Activated naive CD4-positive, alpha-beta T cell treated with anti-CD3 and anti-CD28 coated beads, Interleukin-2, amount 50 U/mL, for 72 hours (primary cell): ENCODE measurements around the gene ADAM33. TPM values are rescaled to one million over a fixed set of nuclear protein-coding genes. Genes with fewer than 3 reads are reported as not detected.
A peak's percentile ranks its signal among the peaks of the same experiment; 100 is the strongest.

Experiments
- ATAC-seq, 2 donors: fragments of 150-1000 bp; cut with Tn5 transposase; 2 replicates each; pipeline ENCODE4 v1.10.0; 2021; ENCODE audit warnings: mild to moderate bottlenecking in 2 of 2, moderate library complexity in 2 of 2
- DNase-seq, 2 donors: peaks; one replicate each; pipeline ENCODE4 v3.0.0; 2021 to 2022; ENCODE audit warnings: low spot score in 2 of 2
- H3K27ac Mint-ChIP-seq, 2 donors: one replicate each; pipeline ENCODE4 v1.8.0; 2022; ENCODE audit warnings: mild to moderate bottlenecking in 2 of 2, mixed read lengths in 2 of 2
- H3K36me3 Mint-ChIP-seq, 2 donors: one replicate each; pipeline ENCODE4 v1.8.0; 2022; ENCODE audit warnings: mixed read lengths in 2 of 2
- H3K9me3 Mint-ChIP-seq, 2 donors: one replicate each; pipeline ENCODE4 v1.8.0; 2022; ENCODE audit warnings: mixed read lengths in 2 of 2
- total RNA-seq, 2 donors: library from RNA; stranded (reverse); gene quantifications; one replicate each; pipeline ENCODE4 v1.2.3, GENCODE V29; 2022

The ADAM33 gene
- not detected for total RNA-seq

DNA sequence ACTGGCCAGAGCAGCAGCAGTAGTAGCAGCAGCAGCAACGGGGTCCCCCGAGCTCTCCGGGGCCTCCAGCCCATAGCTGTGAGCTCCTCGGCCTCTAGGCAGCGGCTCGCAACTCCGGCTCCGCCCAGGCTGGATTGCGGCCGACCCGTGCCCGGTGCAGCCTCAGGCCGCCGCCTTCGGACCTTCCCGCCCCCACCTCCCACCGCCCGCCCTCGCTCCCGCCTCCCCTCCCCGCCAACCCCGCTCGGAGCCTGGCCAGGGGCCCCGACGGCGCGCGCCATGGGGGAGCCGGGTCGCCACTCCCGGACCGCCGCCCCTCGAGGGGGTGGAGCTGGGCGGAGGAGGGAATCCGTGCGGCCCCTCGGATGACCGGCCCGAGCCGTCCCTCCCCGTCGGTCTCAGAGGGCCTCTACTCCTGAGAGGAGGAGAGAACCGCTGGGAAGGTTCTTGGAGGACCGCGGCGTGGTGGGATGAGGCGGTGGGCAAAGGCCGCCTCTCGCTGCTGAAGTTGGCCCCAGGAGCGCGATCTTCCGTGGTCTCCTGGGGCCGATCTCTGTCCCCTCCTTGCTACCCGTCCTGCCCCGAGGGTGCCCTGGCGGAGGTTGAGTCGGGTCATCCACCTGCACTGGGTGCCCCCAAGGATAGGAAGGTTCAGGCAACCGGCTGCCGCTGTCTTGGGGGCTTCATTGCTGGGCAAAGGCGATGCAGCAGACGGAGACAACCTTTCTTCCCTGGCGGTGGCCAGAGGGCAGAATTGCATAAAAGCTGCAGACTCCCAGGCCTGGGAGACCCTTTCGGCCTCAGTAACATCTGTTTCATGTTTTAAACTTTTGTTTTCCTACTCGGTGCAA is at the start of gene ADAM33:
Gene ADAM33 (minus strand): TSS at position 80 of the 851 bp plus-strand sequence. CDS start 6 bp downstream, at position 74.
- Mint-ChIP-seq H3K27ac (no peak within 1 kb of the TSS), H3K9me3 (no peaks in the 10 kb centered on the region), H3K36me3 (no peaks in the 10 kb centered on the region)
- ATAC-seq (no peak), DNase-seq (no peak)

- DNase-seq (no peak), ATAC-seq (peak in 1 of 2 donors; percentile 13)
- Mint-ChIP-seq H3K36me3 (no peaks in the 10 kb centered on the region), H3K9me3 (no peaks in the 10 kb centered on the region), H3K27ac (no peak overlapping the region)
Observed at GRCh38 chr20:3730803-3731672, 49.2 kb upstream of the ADAM33 start.

DNA sequence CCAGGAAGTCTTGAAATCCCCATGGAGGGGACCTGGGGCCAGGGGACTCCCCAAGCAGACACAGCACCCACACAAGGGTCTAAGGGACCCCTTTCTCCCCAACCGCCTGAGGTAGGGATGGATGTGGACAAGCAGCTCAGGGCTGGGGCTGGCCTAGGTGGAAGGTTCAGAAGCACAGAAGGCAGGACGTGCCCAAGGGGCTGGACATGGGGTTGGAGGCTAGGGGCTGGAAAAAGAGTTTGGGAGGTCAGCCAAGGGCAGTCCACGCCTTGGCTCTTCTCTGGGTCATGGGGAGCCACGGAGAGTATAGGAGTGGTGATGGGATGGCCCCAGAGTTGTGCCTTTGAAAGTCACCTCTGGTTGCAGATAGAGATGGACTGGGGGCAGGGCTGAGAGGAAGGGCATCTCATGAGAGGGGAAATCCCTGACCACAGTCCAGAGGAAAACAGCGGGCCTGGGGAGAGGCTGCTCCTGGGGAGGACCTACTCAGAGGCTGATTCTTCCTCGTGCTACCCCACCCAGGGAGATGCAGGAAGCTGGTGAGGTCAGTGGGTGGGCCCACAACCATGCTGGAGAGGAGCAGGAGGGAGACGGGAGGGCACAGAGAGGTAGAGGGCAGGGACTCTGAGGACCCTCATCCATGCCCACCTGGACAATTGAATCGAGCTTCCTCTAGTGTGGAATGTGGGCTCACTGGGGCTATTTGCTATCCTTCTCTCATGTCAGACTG is 48.2 kb upstream of the ADAM33 start:
- H3K9me3 Mint-ChIP-seq: no peaks in the 10 kb centered on the region
- ATAC-seq (peak in 1 of 2 donors; percentile 28), DNase-seq (no peak)
- H3K27ac Mint-ChIP-seq: no peak overlapping the region
- H3K36me3 Mint-ChIP-seq: no peaks in the 10 kb centered on the region

GRCh38 chr20:3729378-3729777 is 47.6 kb upstream of the ADAM33 start:
- no peaks in the 10 kb centered on the region for H3K9me3 Mint-ChIP-seq
- DNase-seq (no peak), ATAC-seq (no peak)
- H3K27ac Mint-ChIP-seq: no peak overlapping the region
- no peaks in the 10 kb centered on the region for H3K36me3 Mint-ChIP-seq

- no peak for ATAC-seq
- no peak for DNase-seq
- H3K36me3 Mint-ChIP-seq: no peaks in the 10 kb centered on the region
- no peak overlapping the region for H3K27ac Mint-ChIP-seq
- H3K9me3 Mint-ChIP-seq: no peaks in the 10 kb centered on the region
Observed at GRCh38 chr20:3728876-3729275, 47.1 kb upstream of the ADAM33 start.

GRCh38 chr20:3728354-3728753 is 46.5 kb upstream of the ADAM33 start:
- no peak overlapping the region for H3K27ac Mint-ChIP-seq
- H3K36me3 Mint-ChIP-seq: no peaks in the 10 kb centered on the region
- ATAC-seq: no peak
- H3K9me3 Mint-ChIP-seq: no peaks in the 10 kb centered on the region
- no peak for DNase-seq

- no peak for ATAC-seq
Observed at GRCh38 chr20:3727401-3728021, 45.7 kb upstream of the ADAM33 start.

DNA sequence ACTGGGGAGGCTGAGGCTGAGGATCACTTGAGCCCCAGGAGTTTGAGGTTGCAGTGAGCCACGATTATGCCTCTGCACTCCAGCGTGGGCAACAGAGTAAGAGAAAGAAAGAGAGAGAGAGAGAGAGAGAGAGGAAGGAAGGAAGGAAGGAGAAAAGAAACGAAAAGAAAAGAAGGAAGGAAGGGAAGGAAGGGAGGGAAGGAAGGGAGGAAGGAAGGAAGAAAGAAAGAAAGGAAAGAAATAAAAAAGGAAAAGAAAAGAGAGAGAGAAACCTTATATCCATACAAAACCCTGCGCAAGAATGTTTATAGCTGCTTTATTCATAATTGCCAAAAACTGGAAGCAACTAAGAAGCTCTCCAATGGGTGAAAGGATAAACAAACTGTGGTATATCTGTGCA is 42.5 kb upstream of the ADAM33 start:
- ATAC-seq (no peak), DNase-seq (no peak)
- Mint-ChIP-seq H3K27ac (peak overlapping the region in 1 of 2 donors; percentile 47), H3K9me3 (no peaks in the 10 kb centered on the region), H3K36me3 (no peaks in the 10 kb centered on the region)

More at GRCh38 chr20:3727401-3728021, 45.7 kb upstream of the ADAM33 start:
- no peaks in the 10 kb centered on the region for H3K9me3 Mint-ChIP-seq
- H3K36me3 Mint-ChIP-seq: no peaks in the 10 kb centered on the region
- DNase-seq: no peak
- no peak overlapping the region for H3K27ac Mint-ChIP-seq

- no peaks in the 10 kb centered on the region for H3K9me3 Mint-ChIP-seq
- DNase-seq (no peak), ATAC-seq (no peak)
- H3K27ac Mint-ChIP-seq: no peak overlapping the region
- no peaks in the 10 kb centered on the region for H3K36me3 Mint-ChIP-seq
Observed at GRCh38 chr20:3723284-3723683, 41.5 kb upstream of the ADAM33 start.

- no peak for ATAC-seq
- H3K27ac Mint-ChIP-seq: no peak overlapping the region
Observed at GRCh38 chr20:3721912-3722311, 40.1 kb upstream of the ADAM33 start.

DNA sequence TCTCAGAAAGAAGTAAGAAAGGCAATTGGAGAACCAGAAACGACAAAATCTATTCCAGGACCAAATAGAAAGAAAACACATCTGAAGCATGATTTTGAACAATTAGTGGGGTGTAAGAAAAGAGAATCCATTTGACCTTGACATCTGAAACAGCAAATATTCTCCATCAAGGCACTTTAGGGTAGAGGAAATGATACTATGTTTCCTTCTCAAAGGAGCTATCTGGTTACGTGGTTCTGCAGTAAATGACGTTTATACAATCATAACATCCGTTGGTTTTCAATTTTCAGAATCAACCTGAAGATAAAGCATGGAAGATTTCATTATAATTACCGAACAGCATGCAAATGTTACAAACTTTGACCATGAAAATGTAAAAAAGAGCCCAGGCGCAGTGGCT is 38.8 kb upstream of the ADAM33 start:
- no peak overlapping the region for H3K27ac Mint-ChIP-seq
- H3K36me3 Mint-ChIP-seq: no peaks in the 10 kb centered on the region
- ATAC-seq (no peak), DNase-seq (no peak)
- H3K9me3 Mint-ChIP-seq: no peaks in the 10 kb centered on the region

More at GRCh38 chr20:3721912-3722311, 40.1 kb upstream of the ADAM33 start:
- Mint-ChIP-seq H3K9me3 (no peaks in the 10 kb centered on the region), H3K36me3 (no peaks in the 10 kb centered on the region)
- DNase-seq: no peak

DNA sequence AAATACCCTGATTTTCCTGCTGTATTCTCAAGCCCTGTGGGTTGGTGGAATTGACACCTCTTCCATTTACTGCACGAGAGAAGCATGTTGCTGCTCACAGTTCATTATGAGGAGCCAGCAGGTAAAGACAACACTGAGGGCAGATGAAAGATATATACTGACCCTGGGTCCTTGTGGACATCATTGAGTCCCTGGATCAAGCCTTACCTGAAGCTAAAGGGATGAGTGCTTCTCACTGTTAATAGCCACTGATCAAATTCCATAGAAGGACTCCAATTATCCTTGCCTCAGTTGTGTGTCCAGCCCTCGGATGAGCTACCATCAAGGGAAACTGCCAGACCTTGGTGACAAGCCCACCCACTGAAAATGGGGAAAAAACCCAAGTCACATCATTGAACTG is 38.3 kb upstream of the ADAM33 start:
- Mint-ChIP-seq H3K9me3 (no peaks in the 10 kb centered on the region), H3K36me3 (no peaks in the 10 kb centered on the region), H3K27ac (no peak overlapping the region)
- ATAC-seq (no peak), DNase-seq (no peak)

GRCh38 chr20:3719046-3719445 is 37.2 kb upstream of the ADAM33 start:
- Mint-ChIP-seq H3K9me3 (no peaks in the 10 kb centered on the region), H3K27ac (no peak overlapping the region), H3K36me3 (no peaks in the 10 kb centered on the region)
- no peak for ATAC-seq
- no peak for DNase-seq

DNA sequence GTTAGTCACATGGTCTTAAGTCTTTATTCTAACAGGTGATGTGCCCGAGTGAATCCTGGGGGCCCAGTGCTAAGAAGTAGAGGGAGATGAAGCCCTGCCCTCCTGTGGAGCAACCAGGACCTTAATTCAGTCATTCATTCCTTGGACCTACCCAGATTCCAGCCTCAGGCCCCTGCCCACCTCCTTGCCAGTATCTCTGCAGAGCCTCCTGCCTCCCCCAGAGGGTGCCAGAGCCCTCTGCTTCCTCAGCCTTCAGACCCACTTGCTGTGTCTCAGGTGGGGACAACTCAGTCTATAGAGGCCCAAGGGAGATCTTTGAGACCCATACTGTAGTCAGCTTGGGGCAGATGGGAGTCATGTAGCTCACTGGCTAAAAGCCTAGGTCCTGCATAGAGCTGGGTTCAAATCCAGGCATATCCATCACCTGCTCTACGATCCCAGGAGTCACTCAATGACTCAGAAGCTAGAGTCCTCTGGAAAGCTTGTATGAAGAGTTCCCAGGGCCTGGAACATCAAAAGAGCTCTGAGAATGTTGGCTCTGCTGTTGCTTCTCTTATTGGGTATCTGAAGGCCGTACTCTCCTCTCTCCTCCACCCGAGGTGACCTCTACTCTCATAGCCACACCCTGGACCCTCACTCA is 34.5 kb upstream of the ADAM33 start:
- Mint-ChIP-seq H3K36me3 (no peaks in the 10 kb centered on the region), H3K9me3 (no peaks in the 10 kb centered on the region), H3K27ac (peak overlapping the region in 1 of 2 donors; percentile 52)
- ATAC-seq (peak; percentile 63 to 79), DNase-seq (peak in 1 of 2 donors; percentile 29)

GRCh38 chr20:3714092-3714491 is 32.3 kb upstream of the ADAM33 start:
- no peak overlapping the region for H3K27ac Mint-ChIP-seq
- H3K9me3 Mint-ChIP-seq: no peaks in the 10 kb centered on the region
- H3K36me3 Mint-ChIP-seq: no peaks in the 10 kb centered on the region
- no peak for DNase-seq
- ATAC-seq: no peak

DNA sequence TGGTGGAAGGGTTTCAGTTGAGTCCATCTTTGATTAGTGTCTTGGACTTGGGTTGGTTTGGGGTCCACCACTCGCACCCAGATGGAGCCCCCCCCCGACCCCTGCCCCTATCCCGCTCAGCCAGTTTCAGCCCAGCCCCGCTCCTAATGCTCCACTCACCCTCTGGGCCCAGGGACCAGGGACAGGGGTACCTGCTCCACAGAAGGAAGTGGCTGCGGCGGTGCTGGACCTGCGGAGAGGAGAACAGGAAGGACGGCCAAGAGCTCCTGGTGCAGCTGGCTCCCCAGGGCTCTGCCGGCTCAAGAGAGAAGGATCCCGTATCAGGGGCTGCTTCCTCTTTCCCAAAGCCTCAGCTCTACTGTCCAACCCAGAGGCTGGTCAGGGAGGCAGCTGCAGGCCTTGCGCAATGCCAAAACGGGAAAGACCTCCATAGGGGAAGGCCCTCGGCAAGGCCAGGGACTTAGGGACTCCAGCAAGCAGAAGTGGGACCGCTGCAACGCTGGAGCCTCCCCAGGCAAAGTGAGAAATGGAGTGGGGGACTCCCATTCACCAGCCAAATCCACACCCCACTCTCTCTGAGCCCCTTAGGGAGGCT is 30.6 kb upstream of the ADAM33 start, which contains the start of gene SIGLEC1:
Gene SIGLEC1 (minus strand): TSS at position 322 of the 595 bp plus-strand sequence. CDS start 5,472 bp downstream, outside the sequence.
- H3K36me3 Mint-ChIP-seq: no peaks in the 10 kb centered on the region
- no peak for ATAC-seq

More for the DNA sequence above, 30.6 kb upstream of the ADAM33 start, which contains the start of gene SIGLEC1:
- no peak for DNase-seq
- Mint-ChIP-seq H3K9me3 (no peaks in the 10 kb centered on the region), H3K27ac (no peak within 1 kb of the TSS)
